ENCODE data around the gene LPGAT1. TPM values are rescaled to one million over a fixed set of nuclear protein-coding genes. Genes with fewer than 3 reads are reported as not detected.
"Not testable (repeated sequence)": the region's sequence is repeated elsewhere in the genome, so short reads cannot be mapped to it uniquely, and the experiment has no call there.

LPGAT1 gene, protein sequence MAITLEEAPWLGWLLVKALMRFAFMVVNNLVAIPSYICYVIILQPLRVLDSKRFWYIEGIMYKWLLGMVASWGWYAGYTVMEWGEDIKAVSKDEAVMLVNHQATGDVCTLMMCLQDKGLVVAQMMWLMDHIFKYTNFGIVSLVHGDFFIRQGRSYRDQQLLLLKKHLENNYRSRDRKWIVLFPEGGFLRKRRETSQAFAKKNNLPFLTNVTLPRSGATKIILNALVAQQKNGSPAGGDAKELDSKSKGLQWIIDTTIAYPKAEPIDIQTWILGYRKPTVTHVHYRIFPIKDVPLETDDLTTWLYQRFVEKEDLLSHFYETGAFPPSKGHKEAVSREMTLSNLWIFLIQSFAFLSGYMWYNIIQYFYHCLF
- polyA plus RNA-seq: 10 to 100 TPM; 29.1 to 63.3 (median 46.9) TPM

DNA sequence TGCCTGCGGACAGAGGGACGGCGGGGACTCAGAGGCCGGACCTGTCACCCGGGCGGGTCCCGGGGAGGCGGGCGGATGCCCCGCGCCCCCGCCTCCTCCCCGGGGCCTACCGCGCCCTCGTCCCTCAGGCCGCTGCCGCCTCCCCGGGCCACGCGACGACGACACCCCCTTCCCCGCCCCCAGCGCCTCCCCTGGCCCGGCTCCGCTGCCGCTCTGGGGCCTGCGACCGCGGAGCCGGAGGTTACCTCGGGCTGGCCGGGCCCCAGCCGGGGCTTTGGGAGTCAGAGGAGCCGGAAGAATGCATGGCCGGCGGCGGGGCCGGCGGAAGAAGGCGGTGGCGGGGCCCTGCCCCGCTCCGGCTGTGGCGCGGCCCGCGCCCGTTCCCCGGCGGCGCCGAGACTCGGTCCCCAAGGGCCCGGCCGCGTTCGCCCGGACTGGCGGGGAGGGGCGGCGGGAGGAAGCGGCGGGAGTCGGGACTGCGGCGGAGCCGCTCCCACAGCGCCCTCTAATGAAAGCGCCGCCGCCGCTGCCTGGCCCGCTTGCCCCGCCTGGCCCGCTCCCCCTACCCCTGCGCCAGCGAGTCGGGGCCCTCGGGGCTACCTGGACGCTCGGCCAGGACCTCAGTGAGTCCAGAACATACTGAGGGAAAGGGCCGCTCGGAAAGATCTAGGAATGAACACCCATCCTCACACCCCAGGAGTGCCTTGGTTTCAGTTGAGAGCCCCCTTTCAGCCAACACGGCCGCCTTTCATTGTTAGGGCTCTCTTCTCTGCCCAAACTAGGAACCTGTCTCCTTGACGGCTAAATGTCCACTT is at the start of gene LPGAT1:
LPGAT1 (minus strand) TSS at position 436 of the 815 bp plus-strand sequence. CDS start 1,467 bp downstream, outside the sequence.
- Mint-ChIP-seq H3K9me3 (no peaks in the 10 kb centered on the region), H3K4me3 (peak within 1 kb of the TSS; percentile 92 to 96 (median 93)), H3K27ac (peak within 1 kb of the TSS; percentile 85 to 94 (median 90)), H3K4me1 (peaks cover 55 to 74% of the 10 kb centered on the region in 2 donors), H3K36me3 (no peaks in the 10 kb centered on the region), H3K27me3 (ENCODE audit: low read depth in 3 of 3) (peaks cover 3 to 8% (median 4%) of the 10 kb centered on the region in 3 donors)
- peak; percentile 73 to 78 (median 74) for DNase-seq

DNA sequence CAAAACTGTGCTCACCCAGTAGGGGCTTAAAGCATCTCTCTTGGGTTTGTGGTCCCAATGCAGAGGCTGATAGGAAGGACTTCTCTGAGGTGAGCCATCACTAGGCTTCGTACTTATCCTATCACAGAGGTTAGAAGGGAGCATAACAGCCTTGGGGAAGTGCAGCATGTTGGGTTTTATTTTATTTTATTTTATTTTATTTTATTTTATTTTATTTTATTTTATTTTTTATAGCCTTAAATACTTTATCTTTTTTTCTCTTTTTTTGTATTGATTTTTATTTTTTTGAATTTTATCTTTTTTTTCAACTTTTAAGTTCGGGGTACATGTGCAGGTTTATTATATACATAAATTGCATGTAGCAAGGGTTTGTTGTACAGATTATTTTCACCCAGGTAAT is 48.9 kb upstream of the LPGAT1 start:
- no peak for DNase-seq
- H3K27ac Mint-ChIP-seq: no peak overlapping the region
- H3K9me3 Mint-ChIP-seq: peaks cover 0 to 2% (median 0%) of the 10 kb centered on the region in 6 donors
- H3K36me3 Mint-ChIP-seq: peaks cover 0 to 4% (median 0%) of the 10 kb centered on the region in 3 donors
- peaks cover 0 to 4% (median 1%) of the 10 kb centered on the region in 3 donors for H3K27me3 Mint-ChIP-seq (ENCODE audit: low read depth in 3 of 3)
- no peaks in the 10 kb centered on the region for H3K4me1 Mint-ChIP-seq
- no peak overlapping the region for H3K4me3 Mint-ChIP-seq

DNA sequence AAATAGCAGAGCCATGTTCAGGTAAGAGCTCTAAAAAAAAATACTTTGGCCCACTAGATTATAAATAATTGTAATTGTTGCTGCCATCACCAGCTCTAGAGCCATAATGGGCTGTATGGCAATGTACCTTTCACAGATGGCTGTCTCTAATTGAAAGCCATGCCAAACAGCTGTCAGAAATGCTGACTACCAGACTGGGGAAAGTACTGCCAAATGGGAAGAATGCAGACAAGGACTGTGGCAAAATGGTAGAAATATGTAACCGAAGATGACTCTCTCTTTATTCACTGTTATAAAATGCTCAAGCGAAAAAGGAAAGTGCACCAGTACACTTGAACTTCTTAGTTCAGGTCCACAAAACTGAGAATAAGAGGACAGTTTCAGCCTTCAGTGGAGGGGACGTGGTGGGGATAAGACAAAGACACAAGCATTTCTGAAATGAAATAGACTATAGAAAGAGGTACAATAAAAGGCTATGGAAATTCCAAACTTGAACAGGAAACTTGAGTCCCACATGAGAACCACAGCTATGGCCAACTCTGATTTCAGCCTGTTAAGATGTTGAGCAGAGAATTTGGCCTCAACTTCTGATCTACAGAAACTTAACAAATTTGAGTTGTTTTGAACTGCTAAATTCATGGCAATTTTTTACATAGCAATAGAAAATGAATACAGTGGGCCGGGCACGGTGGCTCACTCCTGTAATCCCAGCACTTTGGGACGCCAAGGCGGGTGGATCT is 46.5 kb upstream of the LPGAT1 start:
- H3K4me3 Mint-ChIP-seq: no peak overlapping the region
- H3K27me3 Mint-ChIP-seq (ENCODE audit: low read depth in 3 of 3): peaks cover 0 to 13% (median 4%) of the 10 kb centered on the region in 3 donors
- H3K9me3 Mint-ChIP-seq: peaks cover 0 to 2% (median 0%) of the 10 kb centered on the region in 6 donors
- peaks cover 0 to 4% (median 0%) of the 10 kb centered on the region in 3 donors for H3K36me3 Mint-ChIP-seq
- DNase-seq: no peak
- no peak overlapping the region for H3K27ac Mint-ChIP-seq
- no peaks in the 10 kb centered on the region for H3K4me1 Mint-ChIP-seq

DNA sequence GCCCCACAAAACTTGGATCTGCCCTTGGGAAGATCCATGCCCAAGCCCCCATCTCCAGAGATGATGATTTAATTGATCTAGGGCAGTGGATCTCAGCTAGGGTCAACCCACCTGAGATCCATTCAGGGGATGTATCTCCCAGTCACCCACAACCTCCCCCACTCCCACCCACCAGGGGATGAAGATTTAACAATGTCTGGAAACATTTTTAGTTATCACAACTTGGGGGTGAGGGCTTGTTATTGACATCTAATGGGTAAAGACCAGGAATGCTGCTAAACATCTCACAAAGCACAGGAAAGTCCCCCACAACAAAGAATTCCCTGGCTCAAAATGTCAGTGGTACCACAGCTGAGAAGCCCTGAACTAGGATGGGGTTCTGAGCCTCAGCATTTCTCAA is 45.0 kb upstream of the LPGAT1 start:
- H3K36me3 Mint-ChIP-seq: no peaks in the 10 kb centered on the region

DNA sequence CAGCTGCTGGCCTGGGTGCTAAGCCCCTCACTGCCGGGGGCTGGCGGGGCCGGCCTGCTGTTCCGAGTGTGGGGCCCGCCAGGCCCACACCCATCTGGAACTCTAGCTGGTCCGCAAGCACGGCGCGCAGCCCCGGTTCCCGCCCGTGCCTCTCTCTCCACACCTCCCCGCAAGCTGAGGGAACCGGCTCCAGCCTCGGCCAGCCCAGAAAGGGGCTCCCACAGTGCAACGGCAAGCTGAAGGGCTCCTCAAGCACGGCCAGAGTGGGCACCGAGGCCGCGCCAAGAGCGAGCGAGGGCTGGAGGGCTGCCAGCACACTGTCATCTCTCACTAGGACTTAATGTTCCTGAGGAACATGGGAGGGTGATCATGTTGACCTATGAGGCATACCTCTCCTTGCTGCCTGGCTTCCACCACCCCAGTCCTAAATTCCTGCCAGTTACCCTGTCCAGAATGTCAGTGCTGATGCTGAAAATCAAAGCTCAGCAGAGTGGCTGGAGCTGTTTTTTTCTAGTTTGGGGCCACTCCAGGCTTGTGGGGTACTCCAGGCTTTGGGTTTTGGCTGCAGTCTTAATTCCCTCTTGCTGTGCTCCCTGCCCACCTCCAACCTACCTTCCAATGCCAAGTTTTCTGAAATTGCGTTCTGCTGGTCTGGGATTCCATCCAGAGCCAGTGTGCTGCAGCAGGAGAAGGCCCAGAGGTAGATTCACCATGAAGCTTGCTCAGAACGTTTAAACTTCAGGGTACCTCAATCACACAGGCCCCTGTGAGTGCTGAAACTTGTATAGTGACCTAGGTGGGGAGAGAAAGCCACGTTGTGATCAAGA is 44.2 kb upstream of the LPGAT1 start:
- H3K27me3 Mint-ChIP-seq (ENCODE audit: low read depth in 3 of 3): peaks cover 0 to 19% (median 0%) of the 10 kb centered on the region in 3 donors
- H3K27ac Mint-ChIP-seq: no peak overlapping the region
- no peaks in the 10 kb centered on the region for H3K36me3 Mint-ChIP-seq
- no peak overlapping the region for H3K4me3 Mint-ChIP-seq
- no peak for DNase-seq
- no peaks in the 10 kb centered on the region for H3K4me1 Mint-ChIP-seq
- no peaks in the 10 kb centered on the region for H3K9me3 Mint-ChIP-seq

More for the DNA sequence above, 45.0 kb upstream of the LPGAT1 start:
- Mint-ChIP-seq H3K27me3 (ENCODE audit: low read depth in 3 of 3) (peaks cover 0 to 19% (median 0%) of the 10 kb centered on the region in 3 donors), H3K9me3 (no peaks in the 10 kb centered on the region), H3K4me1 (no peaks in the 10 kb centered on the region), H3K4me3 (no peak overlapping the region), H3K27ac (no peak overlapping the region)
- no peak for DNase-seq

DNA sequence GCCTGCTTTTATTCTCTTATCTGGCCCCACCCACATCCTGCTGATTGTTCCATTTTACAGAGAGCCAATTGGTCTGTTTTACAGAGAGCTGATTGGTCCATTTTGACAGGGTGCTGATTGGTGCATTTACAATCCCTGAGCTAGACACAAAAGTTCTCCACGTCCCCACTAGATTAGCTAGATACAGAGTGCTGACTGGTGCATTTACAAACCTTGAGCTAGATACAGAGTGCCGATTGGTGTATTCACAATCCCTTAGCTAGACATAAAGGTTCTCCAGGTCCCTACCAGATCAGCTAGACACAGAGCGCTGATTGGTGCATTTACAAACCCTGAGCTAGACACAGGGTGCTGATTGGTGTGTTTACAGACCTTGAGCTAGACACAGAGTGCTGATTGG is 43.2 kb upstream of the LPGAT1 start:
- not testable (repeated sequence) for H3K4me3 Mint-ChIP-seq, H3K36me3 Mint-ChIP-seq, DNase-seq, H3K9me3 Mint-ChIP-seq, H3K27ac Mint-ChIP-seq, H3K4me1 Mint-ChIP-seq
- peaks cover 0 to 19% (median 0%) of the 10 kb centered on the region in 3 donors for H3K27me3 Mint-ChIP-seq (ENCODE audit: low read depth in 3 of 3)

DNA sequence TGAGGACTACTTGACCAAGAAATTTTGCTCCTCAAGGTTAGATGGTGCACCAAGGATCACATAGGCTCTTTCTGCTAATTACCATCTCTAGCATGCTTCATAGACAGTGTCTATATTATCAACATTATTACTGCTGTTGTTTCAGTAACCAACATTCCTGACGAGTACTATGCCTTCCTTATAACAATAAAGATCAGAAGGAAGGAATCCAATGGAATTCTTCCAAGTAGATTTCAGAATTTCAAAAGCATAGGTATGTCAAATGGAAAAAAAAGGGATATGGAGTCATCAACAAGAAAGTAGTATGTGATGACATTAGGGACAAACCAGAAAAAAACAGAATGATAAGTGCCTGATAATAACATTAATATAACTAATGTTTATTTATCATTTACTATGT is 39.6 kb upstream of the LPGAT1 start:
- no peak for DNase-seq
- no peak overlapping the region for H3K27ac Mint-ChIP-seq
- H3K4me1 Mint-ChIP-seq: no peaks in the 10 kb centered on the region
- peaks cover 0 to 6% (median 1%) of the 10 kb centered on the region in 6 donors for H3K9me3 Mint-ChIP-seq
- peaks cover 0 to 6% (median 0%) of the 10 kb centered on the region in 3 donors for H3K36me3 Mint-ChIP-seq
- peaks cover 0 to 19% (median 2%) of the 10 kb centered on the region in 3 donors for H3K27me3 Mint-ChIP-seq (ENCODE audit: low read depth in 3 of 3)
- no peak overlapping the region for H3K4me3 Mint-ChIP-seq

DNA sequence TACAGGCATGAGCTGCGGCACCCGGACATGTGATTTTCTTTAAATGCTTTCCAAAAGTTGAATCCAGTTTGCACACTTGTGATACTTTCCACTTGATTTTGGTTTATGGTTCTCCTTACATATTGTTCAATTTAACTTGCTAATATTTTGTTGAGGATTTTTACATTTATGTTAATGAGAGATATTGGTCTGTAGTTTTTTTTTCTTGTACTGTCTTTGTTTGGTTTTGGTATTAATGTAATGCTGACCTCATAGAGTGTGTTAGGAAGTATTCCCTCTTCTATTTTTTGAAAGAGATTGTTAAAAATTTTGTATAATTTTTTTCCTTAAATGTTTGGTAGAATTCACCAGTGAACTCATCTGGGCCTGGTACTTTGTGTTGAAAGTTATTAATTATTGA is 34.6 kb upstream of the LPGAT1 start:
- H3K27ac Mint-ChIP-seq: no peak overlapping the region
- H3K27me3 Mint-ChIP-seq (ENCODE audit: low read depth in 3 of 3): peaks cover 8 to 14% (median 12%) of the 10 kb centered on the region in 3 donors
- no peak overlapping the region for H3K4me3 Mint-ChIP-seq
- no peak for DNase-seq
- peaks cover 0 to 6% (median 0%) of the 10 kb centered on the region in 3 donors for H3K36me3 Mint-ChIP-seq
- peaks cover 0 to 6% (median 2%) of the 10 kb centered on the region in 6 donors for H3K9me3 Mint-ChIP-seq
- peaks cover 2 to 13% of the 10 kb centered on the region in 2 donors for H3K4me1 Mint-ChIP-seq

DNA sequence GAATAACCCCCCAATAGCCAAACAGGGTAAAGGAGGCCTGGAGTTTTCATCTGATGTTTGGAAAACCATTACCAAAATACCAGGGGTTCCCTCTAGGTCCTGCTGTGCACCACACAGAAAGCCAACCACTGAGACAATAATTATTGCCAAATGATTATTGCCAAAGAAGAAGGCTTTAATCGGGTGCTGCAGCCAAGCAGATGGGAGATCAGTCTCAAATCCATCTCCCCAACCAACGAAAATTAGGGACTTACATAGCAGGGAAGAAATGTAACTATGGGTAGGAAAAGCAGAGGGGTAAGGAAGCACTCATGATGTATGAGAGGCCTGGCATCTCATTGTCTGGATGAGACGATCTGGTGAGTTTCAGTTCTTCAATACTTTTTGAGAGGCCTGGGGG is 28.8 kb upstream of the LPGAT1 start:
- Mint-ChIP-seq H3K27ac (no peak overlapping the region), H3K9me3 (peaks cover 2 to 7% (median 4%) of the 10 kb centered on the region in 6 donors), H3K27me3 (ENCODE audit: low read depth in 3 of 3) (peaks cover 12 to 13% (median 12%) of the 10 kb centered on the region in 3 donors), H3K36me3 (peaks cover 3 to 7% (median 4%) of the 10 kb centered on the region in 3 donors), H3K4me3 (no peak overlapping the region), H3K4me1 (peaks cover 2 to 13% of the 10 kb centered on the region in 2 donors)
- DNase-seq: no peak

DNA sequence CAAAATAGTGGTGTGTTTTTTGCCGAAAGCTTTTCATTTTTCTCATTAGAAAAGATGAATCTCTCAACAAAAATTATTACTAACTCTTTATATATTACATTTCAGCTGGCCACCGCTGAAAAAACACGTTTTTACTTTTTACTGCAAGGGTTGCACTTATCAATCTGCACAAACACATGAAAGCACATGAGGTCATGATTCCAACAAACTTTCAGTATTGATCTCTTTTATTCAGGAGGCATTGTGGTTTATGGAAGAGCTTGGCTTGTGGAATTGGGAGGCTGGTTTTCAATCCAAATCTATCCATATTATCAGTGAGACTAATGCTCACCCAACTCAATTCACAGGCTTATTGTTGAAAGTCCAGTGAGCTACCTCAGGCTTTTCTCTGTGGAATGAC is 20.6 kb upstream of the LPGAT1 start:
- Mint-ChIP-seq H3K36me3 (peaks cover 0 to 6% (median 0%) of the 10 kb centered on the region in 3 donors), H3K27me3 (ENCODE audit: low read depth in 3 of 3) (peaks cover 2 to 5% (median 2%) of the 10 kb centered on the region in 3 donors)

DNA sequence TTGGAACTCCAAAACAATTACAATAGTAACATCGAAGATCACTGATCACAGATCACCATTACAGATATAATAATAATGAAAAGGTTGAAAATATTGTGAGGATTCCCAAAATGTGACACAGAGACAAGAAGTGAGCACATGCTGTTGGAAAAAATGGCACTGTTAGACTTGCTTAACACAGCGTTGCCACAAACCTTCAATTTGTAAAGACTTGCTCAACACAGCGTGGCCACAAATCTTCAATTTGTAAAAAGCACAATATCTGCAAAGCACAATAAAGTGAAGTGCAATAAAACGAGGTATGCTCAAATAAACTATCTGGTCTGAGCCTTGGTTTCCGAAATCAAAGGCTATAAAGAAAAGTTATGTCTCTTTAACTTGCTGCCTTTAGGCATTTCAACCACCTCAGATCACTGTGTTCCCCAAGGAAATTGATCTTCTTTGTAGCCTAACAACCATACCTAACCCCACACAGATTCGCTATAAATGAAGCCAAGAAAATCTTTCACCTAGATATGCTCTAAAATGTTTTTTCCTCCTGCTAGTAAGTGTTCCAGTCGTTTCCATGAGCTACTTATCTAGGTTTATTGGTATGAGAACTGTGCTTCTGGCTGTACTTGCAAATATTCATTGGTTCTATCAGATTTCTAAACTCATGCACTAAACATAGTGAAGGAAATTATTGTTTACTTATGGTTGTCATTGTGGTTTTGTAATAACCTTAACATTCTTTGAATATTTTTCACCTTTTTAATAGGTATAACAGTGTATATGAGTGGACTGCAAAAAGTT is 13.1 kb upstream of the LPGAT1 start:
- Mint-ChIP-seq H3K36me3 (no peaks in the 10 kb centered on the region), H3K4me1 (peaks cover 15 to 24% of the 10 kb centered on the region in 2 donors), H3K9me3 (no peaks in the 10 kb centered on the region), H3K27me3 (ENCODE audit: low read depth in 3 of 3) (peaks cover 0 to 2% (median 1%) of the 10 kb centered on the region in 3 donors), H3K27ac (peak overlapping the region; percentile 79 to 94 (median 91)), H3K4me3 (peak overlapping the region in 3 of 5 donors; percentile 56 to 80 (median 72))
- no peak for DNase-seq

More for the DNA sequence above, 20.6 kb upstream of the LPGAT1 start:
- Mint-ChIP-seq H3K4me1 (no peaks in the 10 kb centered on the region), H3K9me3 (no peaks in the 10 kb centered on the region), H3K4me3 (no peak overlapping the region), H3K27ac (no peak overlapping the region)
- DNase-seq: no peak

DNA sequence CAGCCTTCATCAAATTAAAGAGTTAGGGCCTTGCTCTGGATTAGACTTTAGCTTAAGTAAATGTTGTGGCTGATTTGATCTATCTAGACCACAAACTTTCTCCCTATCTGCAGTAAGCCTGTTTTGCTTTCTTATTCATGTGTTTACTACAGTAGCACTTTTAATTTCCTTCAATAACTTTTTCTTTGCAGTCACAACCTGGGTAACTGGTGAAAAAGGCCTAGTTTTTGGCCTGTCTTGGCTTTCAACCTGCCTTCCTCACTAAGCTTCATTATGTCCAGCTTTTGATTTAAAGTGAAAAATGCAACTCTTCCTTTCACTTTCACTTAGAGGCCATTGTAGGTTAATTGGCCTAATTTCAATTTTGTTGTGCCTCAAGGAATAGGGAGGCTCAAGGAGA is 12.5 kb upstream of the LPGAT1 start:
- Mint-ChIP-seq H3K4me3 (peak overlapping the region; percentile 53 to 80 (median 65)), H3K27me3 (ENCODE audit: low read depth in 3 of 3) (peaks cover 0 to 1% (median under 1%) of the 10 kb centered on the region in 3 donors), H3K27ac (peak overlapping the region; percentile 79 to 94 (median 91)), H3K36me3 (no peaks in the 10 kb centered on the region), H3K4me1 (peaks cover 15 to 24% of the 10 kb centered on the region in 2 donors), H3K9me3 (no peaks in the 10 kb centered on the region)
- peak in 1 of 3 donors; percentile 20 for DNase-seq

All from immature natural killer cell (primary cell).